Heart right ventricle (tissue), 16 donors: ENCODE measurements around the gene EPB41L3. TPM values are rescaled to one million over a fixed set of nuclear protein-coding genes. Genes with fewer than 3 reads are reported as not detected.

Source experiments
- ATAC-seq, 8 donors: fragments of 200-7000 bp; cut with Tn5 transposase; one replicate each; pipeline ENCODE4 v1.9.1; 2020; ENCODE audit warnings: mild to moderate bottlenecking in 8 of 8, moderate library complexity in 8 of 8, moderate number of reproducible peaks in 1 of 8
- DNase-seq, 2 donors: peaks; one replicate each; pipeline ENCODE4 v3.0.0-alpha.2; 2020
- H3K27ac ChIP-seq, 10 donors: fragments of 200-600 bp; sonication (generic) in 2 of 10; one replicate each; pipeline versions ENCODE4 v1.5.0 to v1.8.0; 2020 to 2022; ENCODE audit warnings: mild to moderate bottlenecking in 3 of 10
- H3K27me3 ChIP-seq, 7 donors: fragments of 200-600 bp; one replicate each; pipeline ENCODE4 v1.8.0; 2021 to 2022; ENCODE audit warnings: mild to moderate bottlenecking in 2 of 7
- H3K36me3 ChIP-seq, 9 donors: fragments of 200-600 bp; sonication (generic) in 1 of 9; one replicate each; pipeline versions ENCODE4 v1.5.0 to v1.8.0; 2020 to 2022; ENCODE audit warnings: mild to moderate bottlenecking in 2 of 9
- H3K4me1 ChIP-seq, 9 donors: fragments of 200-600 bp; sonication (generic) in 1 of 9; one replicate each; pipeline versions ENCODE4 v1.5.0 to v1.8.0; 2020 to 2022; ENCODE audit warnings: mild to moderate bottlenecking in 4 of 9
- H3K4me3 ChIP-seq, 10 donors: fragments of 200-600 bp; sonication (generic) in 2 of 10; one replicate each; pipeline versions ENCODE4 v1.5.0 to v1.8.0; 2020 to 2022; ENCODE audit warnings: mild to moderate bottlenecking in 7 of 10, moderate library complexity in 2 of 10
- H3K9me3 ChIP-seq, 11 donors: fragments of 200-600 bp in 10 of 11; sonication (generic) in 2 of 11; one replicate each; pipeline versions ENCODE4 v1.5.0 to v1.8.0; 2013 to 2022; ENCODE audit warnings: mild to moderate bottlenecking in 2 of 11, control low read depth in 1 of 11, moderate library complexity in 1 of 11
- CTCF ChIP-seq, 9 donors: fragments of 200-600 bp; sonication (generic) in 2 of 9; IDR thresholded peaks; one replicate each; pipeline versions ENCODE4 v1.5.0 to v1.8.0; 2021 to 2022; ENCODE audit warnings: antibody characterized with exemption in 9 of 9, mild to moderate bottlenecking in 5 of 9, moderate library complexity in 1 of 9
- WGBS, 2 donors: extraction: QIAGEN DNeasy Blood & Tissue Kit; methylation state at CpG; one replicate each; pipeline ENCODE4 v1.1.7; 2013; ENCODE audit warnings: inconsistent platforms in 1 of 2; 5-methylcytosine and 5-hydroxymethylcytosine counted together
- intact Hi-C, 10 donors: fragments of 100-400 bp; cut with DNase I; formaldehyde crosslinking; loops; one replicate each; pipeline versions ENCODE4 v1.11.1 to v1.14.2; 2022
- polyA plus RNA-seq, 2 donors: library from polyadenylated mRNA; stranded (reverse); fragments of 200-250 nt; gene quantifications; one replicate each; pipeline ENCODE4 v1.2.3, GENCODE V29; 2013
- total RNA-seq, 10 donors: library from RNA; stranded (reverse); fragmentation: NEBNext Ultra II Directional in 3 of 10; extraction: Animal tissue kit (Norgen Biotek cat#: 25700) in 3 of 10; gene quantifications; one replicate each; pipeline versions ENCODE4 v1.2.1 to v1.2.4, GENCODE V29; 2021 to 2023
- donor health status: Arrhythmogenic right ventricular cardiomyopathy.
- donor health status: ischemic (EF 13 %, LVEDD 7.1; RV severe dilation, severe dysfunction).
- donor health status: healthy with polysubstance abuse.
- donor health status: DM: no; HTN: yes; CAD: no.
- donor health status: DM: no; HTN: no; CAD: no.
- donor health status: ischemic (EF 25% LVEDD 6.9; RV normal size, moderate dysfunction).
- donor health status: ischemic (EF 25% LVEDD 5.7; RV mildly dilated, moderate dysfunction).
- donor health status: healthy.
- donor health status: DM: yes; HTN: yes; CAD: no.
- donor health status: Ischemic cardiomyopathy.
- donor health status: ischemic (EF 35%, LVEDD 5.7; RV mildly dilated, moderate dysfunction).
- donor health status: nonischemic (EF 11% LVEDD 7.7; RV severe dilation, severe dysfunction).
- donor health status: DM: yes; HTN: yes; CAD: no.
- donor health status: PGD.
- donor health status: ischemic (EF 29% LVEDD 5.4; RV normal size, mild dysfunction).
- donor health status: nonischemic (EF 23%, LVEDD 6.1; RV moderate dilation, normal function).

The EPB41L3 gene
- total and polyA plus RNA-seq, 12 donors = 2.9 to 29.1 (median 6.3) TPM

- intact Hi-C loops = no loop called here
- H3K9me3 ChIP-seq = no peaks in the 10 kb centered on the region
- H3K27me3 ChIP-seq = no peaks in the 10 kb centered on the region
- TF ChIP-seq CTCF (IDR thresholded peaks at IDR 0.05) = no peak
- ATAC-seq (no peak), DNase-seq (no peak)
- H3K36me3 ChIP-seq = peaks cover 0 to 19% (median 0%) of the 10 kb centered on the region in 9 donors
- 86 to 89% methylated on average over 7 of the region's 7 CpGs for WGBS, 2 donors
- H3K4me3 ChIP-seq = no peak overlapping the region
- H3K27ac ChIP-seq = no peak overlapping the region
- H3K4me1 ChIP-seq = no peaks in the 10 kb centered on the region
These were observed 113.7 kb downstream of the EPB41L3 start for GRCh38 chr18:5430131-5430530.

- ATAC-seq = no peak
- TF ChIP-seq CTCF (IDR thresholded peaks at IDR 0.05) = no peak
- intact Hi-C loops = no loop called here
These were observed 114.1 kb downstream of the EPB41L3 start for GRCh38 chr18:5429681-5430080.

GRCh38 chr18:5425721-5426120 lies 118.1 kb downstream of the EPB41L3 start:
- intact Hi-C loops = no loop called here
- no peaks in the 10 kb centered on the region for H3K4me1 ChIP-seq
- H3K4me3 ChIP-seq = no peak overlapping the region
- no peaks in the 10 kb centered on the region for H3K27me3 ChIP-seq
- TF ChIP-seq CTCF (IDR thresholded peaks at IDR 0.05) = no peak
- H3K36me3 ChIP-seq = peaks cover 0 to 31% (median 0%) of the 10 kb centered on the region in 9 donors
- H3K9me3 ChIP-seq = no peaks in the 10 kb centered on the region
- 77 to 83% methylated on average over 2 of the region's 2 CpGs for WGBS, 2 donors
- DNase-seq (no peak), ATAC-seq (no peak)
- H3K27ac ChIP-seq = no peak overlapping the region

More at GRCh38 chr18:5429681-5430080, 114.1 kb downstream of the EPB41L3 start:
- Histone ChIP-seq H3K4me3 (no peak overlapping the region), H3K9me3 (no peaks in the 10 kb centered on the region), H3K36me3 (peaks cover 0 to 19% (median 0%) of the 10 kb centered on the region in 9 donors), H3K4me1 (no peaks in the 10 kb centered on the region), H3K27ac (no peak overlapping the region), H3K27me3 (no peaks in the 10 kb centered on the region)
- no peak for DNase-seq
- 90 to 94% methylated on average over 7 of the region's 7 CpGs for WGBS, 2 donors

GRCh38 chr18:5424903-5425664 lies 118.7 kb downstream of the EPB41L3 start:
- Histone ChIP-seq H3K4me3 (no peak overlapping the region), H3K36me3 (peaks cover 0 to 31% (median 0%) of the 10 kb centered on the region in 9 donors), H3K9me3 (no peaks in the 10 kb centered on the region), H3K27me3 (no peaks in the 10 kb centered on the region), H3K4me1 (no peaks in the 10 kb centered on the region), H3K27ac (no peak overlapping the region)
- no peak for DNase-seq
- ATAC-seq = no peak
- 72 to 73% methylated on average over 6 of the region's 6 CpGs for WGBS, 2 donors
- peak in 6 of 9 donors; percentile 34 to 51 (median 42) for TF ChIP-seq CTCF (IDR thresholded peaks at IDR 0.05)
- intact Hi-C loops = no loop called here
